ENCODE measurements around the gene TARS2. TPM values are rescaled to one million over a fixed set of nuclear protein-coding genes. Genes with fewer than 3 reads are reported as not detected.

The TARS2 gene
- total RNA-seq, 1 donor from 2014 or later, result 23.2 TPM

DNA sequence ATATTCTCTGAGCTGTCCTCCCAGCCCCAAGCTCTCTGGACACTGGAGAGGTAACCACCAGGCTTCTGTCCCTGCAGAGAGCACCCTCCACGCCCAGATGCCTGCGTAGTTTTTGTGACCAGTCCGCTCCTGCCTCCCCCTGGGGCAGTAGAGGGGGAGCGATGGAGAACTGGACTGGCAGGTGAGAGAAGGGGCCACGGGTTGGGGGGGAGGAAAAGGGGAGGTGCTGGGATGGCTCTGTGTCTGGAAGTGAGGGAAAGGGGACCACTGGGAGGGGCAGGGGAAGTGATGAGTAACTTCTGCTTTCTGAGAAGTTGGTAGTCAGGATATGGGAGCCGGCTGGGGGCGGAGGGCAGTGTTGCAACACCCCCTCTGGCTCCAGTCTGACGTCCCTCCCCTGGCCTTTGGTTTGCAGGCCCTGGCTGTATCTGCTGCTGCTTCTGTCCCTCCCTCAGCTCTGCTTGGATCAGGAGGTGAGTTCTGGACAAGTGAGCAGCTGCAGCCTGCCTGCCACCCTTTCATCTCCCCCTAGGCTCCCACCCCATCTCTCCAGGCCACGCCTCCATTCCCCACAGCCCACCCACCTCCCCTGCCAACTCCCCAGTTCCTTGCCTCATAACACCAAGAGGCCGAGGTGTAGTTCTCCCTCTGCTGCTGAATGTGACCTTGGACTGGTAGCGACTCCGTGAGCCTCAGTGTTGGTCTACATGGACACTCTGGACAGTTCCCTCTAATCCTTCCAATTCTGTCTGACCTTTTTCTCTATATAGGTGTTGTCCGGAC lies 65.1 kb downstream of the TARS2 start:
- no peak overlapping the region for H3K4me3 Mint-ChIP-seq (ENCODE audit: unreplicated experiment)

DNA sequence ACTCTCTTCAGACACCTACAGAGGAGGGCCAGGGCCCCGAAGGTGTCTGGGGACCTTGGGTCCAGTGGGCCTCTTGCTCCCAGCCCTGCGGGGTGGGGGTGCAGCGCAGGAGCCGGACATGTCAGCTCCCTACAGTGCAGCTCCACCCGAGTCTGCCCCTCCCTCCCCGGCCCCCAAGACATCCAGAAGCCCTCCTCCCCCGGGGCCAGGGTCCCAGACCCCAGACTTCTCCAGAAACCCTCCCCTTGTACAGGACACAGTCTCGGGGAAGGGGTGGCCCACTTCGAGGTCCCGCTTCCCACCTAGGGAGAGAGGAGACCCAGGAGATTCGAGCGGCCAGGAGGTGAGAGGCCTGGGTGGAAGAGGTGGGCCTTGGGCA lies 65.7 kb downstream of the TARS2 start:
- Mint-ChIP-seq H3K27me3 (ENCODE audit: unreplicated experiment) (no peaks in the 10 kb centered on the region), H3K4me3 (ENCODE audit: unreplicated experiment) (no peak overlapping the region), H3K4me1 (ENCODE audit: unreplicated experiment) (peaks cover 29% of the 10 kb centered on the region), H3K36me3 (ENCODE audit: unreplicated experiment) (peaks cover 2% of the 10 kb centered on the region), H3K9me3 (ENCODE audit: unreplicated experiment) (no peaks in the 10 kb centered on the region), H3K27ac (ENCODE audit: unreplicated experiment) (peak overlapping the region; percentile 67)
- TF ChIP-seq, protein P1, sequence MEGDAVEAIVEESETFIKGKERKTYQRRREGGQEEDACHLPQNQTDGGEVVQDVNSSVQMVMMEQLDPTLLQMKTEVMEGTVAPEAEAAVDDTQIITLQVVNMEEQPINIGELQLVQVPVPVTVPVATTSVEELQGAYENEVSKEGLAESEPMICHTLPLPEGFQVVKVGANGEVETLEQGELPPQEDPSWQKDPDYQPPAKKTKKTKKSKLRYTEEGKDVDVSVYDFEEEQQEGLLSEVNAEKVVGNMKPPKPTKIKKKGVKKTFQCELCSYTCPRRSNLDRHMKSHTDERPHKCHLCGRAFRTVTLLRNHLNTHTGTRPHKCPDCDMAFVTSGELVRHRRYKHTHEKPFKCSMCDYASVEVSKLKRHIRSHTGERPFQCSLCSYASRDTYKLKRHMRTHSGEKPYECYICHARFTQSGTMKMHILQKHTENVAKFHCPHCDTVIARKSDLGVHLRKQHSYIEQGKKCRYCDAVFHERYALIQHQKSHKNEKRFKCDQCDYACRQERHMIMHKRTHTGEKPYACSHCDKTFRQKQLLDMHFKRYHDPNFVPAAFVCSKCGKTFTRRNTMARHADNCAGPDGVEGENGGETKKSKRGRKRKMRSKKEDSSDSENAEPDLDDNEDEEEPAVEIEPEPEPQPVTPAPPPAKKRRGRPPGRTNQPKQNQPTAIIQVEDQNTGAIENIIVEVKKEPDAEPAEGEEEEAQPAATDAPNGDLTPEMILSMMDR (IDR thresholded peaks at IDR 0.05), result no peak
- no peak for DNase-seq (ENCODE audit: extremely low spot score, unreplicated experiment)

More for the DNA sequence above, 65.1 kb downstream of the TARS2 start:
- no peaks in the 10 kb centered on the region for H3K9me3 Mint-ChIP-seq (ENCODE audit: unreplicated experiment)
- peak overlapping the region; percentile 67 for H3K27ac Mint-ChIP-seq (ENCODE audit: unreplicated experiment)
- H3K36me3 Mint-ChIP-seq (ENCODE audit: unreplicated experiment), result peaks cover 2% of the 10 kb centered on the region
- peaks cover 29% of the 10 kb centered on the region for H3K4me1 Mint-ChIP-seq (ENCODE audit: unreplicated experiment)
- no peak for DNase-seq (ENCODE audit: extremely low spot score, unreplicated experiment)
- TF ChIP-seq, protein P1 (IDR thresholded peaks at IDR 0.05), result no peak
- H3K27me3 Mint-ChIP-seq (ENCODE audit: unreplicated experiment), result no peaks in the 10 kb centered on the region

DNA sequence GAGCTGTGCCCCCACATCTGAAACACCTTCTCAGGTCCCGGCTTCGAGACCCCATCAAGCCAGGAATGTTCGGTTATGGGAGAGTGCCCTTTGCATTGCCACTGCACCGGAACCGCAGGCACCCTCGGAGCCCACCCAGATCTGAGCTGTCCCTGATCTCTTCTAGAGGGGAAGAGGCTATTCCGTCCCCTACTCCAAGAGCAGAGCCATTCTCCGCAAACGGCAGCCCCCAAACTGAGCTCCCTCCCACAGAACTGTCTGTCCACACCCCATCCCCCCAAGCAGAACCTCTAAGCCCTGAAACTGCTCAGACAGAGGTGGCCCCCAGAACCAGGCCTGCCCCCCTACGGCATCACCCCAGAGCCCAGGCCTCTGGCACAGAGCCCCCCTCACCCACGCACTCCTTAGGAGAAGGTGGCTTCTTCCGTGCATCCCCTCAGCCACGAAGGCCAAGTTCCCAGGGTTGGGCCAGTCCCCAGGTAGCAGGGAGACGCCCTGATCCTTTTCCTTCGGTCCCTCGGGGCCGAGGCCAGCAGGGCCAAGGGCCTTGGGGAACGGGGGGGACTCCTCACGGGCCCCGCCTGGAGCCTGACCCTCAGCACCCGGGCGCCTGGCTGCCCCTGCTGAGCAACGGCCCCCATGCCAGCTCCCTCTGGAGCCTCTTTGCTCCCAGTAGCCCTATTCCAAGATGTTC lies 66.3 kb downstream of the TARS2 start:
- TF ChIP-seq, protein P1 (IDR thresholded peaks at IDR 0.05), result no peak
- Mint-ChIP-seq H3K27me3 (ENCODE audit: unreplicated experiment) (no peaks in the 10 kb centered on the region), H3K4me1 (ENCODE audit: unreplicated experiment) (peaks cover 27% of the 10 kb centered on the region), H3K4me3 (ENCODE audit: unreplicated experiment) (no peak overlapping the region), H3K9me3 (ENCODE audit: unreplicated experiment) (no peaks in the 10 kb centered on the region), H3K36me3 (ENCODE audit: unreplicated experiment) (peaks cover 2% of the 10 kb centered on the region), H3K27ac (ENCODE audit: unreplicated experiment) (no peak overlapping the region)
- peak; percentile 76 for DNase-seq (ENCODE audit: extremely low spot score, unreplicated experiment)

DNA sequence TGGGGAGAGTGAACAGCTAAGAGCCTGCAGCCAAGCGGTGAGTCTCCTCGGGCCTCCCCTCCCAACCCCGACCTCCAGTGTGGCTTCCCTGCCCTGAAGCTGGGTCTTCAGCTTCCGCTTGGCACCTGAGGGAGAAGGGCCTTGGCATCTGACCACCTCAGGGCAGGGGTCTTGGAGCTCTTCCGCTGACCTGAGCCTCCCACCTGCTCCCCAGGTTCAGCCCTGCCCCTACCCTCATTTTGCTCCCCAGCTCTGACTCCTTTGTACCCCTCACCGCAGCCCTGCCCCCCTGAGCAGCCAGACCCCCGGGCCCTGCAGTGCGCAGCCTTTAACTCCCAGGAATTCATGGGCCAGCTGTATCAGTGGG lies 66.8 kb downstream of the TARS2 start:
- TF ChIP-seq, protein P1 (IDR thresholded peaks at IDR 0.05), result no peak
- Mint-ChIP-seq H3K27ac (ENCODE audit: unreplicated experiment) (no peak overlapping the region), H3K27me3 (ENCODE audit: unreplicated experiment) (no peaks in the 10 kb centered on the region), H3K9me3 (ENCODE audit: unreplicated experiment) (no peaks in the 10 kb centered on the region), H3K36me3 (ENCODE audit: unreplicated experiment) (peaks cover 2% of the 10 kb centered on the region), H3K4me1 (ENCODE audit: unreplicated experiment) (peaks cover 26% of the 10 kb centered on the region), H3K4me3 (ENCODE audit: unreplicated experiment) (no peak overlapping the region)
- no peak for DNase-seq (ENCODE audit: extremely low spot score, unreplicated experiment)

Measured in osteocyte (in vitro differentiated cells).